C4-2B (cell line): Measurements from ENCODE around the gene COX18.
A peak's percentile ranks its signal among the peaks of the same experiment; 100 is the strongest.

Experiments used
- H3K27ac ChIP-seq: fragments of 450-650 bp; 2 replicates; pipeline ENCODE4 v1.5.1; 2017
- ZFX ChIP-seq: fragments of 450-650 bp; IDR thresholded peaks from 2 replicates; pipeline ENCODE4 v1.6.1; 2017
- TF ChIP-seq, protein P1 (sequence below): fragments of 450-650 bp; conservative IDR thresholded peaks from 2 replicates; pipeline ENCODE4 v1.5.1; 2017; ENCODE audit warnings: mild to moderate bottlenecking

The COX18 gene

DNA sequence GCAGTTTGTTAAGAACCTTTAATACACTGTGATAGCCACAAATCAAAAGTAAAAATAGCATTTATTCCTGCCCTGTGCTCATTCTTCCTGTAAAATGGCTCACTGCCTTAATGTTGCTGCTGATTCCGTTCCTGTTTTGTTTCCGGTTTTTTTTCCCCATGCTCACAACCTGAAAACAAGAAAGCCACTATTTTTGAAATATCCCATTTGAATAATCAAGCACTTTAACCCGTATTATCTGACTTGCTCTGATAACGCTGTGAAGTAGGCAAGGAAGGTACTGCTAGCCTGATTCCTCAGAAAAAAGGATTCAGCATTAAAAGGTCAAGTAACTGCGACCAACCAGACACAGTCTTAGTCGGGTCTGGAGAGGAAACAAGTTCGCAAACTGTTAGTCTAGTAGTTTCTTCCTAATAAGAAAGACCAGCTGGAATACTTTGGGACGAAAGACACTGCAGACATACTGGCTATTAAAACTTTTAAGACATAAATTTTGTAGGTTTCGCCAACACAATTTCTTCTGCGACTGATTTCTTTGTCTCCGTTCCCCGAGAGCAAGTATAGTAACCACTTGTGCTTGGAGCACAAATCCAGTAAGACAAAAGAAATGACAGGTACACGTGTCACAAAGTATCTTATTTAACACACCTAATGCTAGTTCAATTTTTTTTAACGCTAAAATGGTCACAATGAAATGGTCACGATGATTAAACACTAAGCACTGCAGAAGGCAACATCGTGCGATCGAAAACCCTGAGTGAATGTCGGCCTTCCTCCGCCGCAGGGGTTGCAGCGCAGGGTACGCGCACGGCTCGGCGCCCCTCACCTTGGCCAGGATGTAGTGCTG lies 802 bp downstream of the COX18 start:
- peak overlapping the region; percentile 98 for H3K27ac ChIP-seq
- TF ChIP-seq ZFX: no peak
- TF ChIP-seq, protein P1, sequence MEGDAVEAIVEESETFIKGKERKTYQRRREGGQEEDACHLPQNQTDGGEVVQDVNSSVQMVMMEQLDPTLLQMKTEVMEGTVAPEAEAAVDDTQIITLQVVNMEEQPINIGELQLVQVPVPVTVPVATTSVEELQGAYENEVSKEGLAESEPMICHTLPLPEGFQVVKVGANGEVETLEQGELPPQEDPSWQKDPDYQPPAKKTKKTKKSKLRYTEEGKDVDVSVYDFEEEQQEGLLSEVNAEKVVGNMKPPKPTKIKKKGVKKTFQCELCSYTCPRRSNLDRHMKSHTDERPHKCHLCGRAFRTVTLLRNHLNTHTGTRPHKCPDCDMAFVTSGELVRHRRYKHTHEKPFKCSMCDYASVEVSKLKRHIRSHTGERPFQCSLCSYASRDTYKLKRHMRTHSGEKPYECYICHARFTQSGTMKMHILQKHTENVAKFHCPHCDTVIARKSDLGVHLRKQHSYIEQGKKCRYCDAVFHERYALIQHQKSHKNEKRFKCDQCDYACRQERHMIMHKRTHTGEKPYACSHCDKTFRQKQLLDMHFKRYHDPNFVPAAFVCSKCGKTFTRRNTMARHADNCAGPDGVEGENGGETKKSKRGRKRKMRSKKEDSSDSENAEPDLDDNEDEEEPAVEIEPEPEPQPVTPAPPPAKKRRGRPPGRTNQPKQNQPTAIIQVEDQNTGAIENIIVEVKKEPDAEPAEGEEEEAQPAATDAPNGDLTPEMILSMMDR: no peak

- no peak overlapping the region for H3K27ac ChIP-seq
- TF ChIP-seq, protein P1: no peak
- TF ChIP-seq ZFX: no peak
Observed at GRCh38 chr4:73067971-73068394, 1.5 kb downstream of the COX18 start.

GRCh38 chr4:73066928-73067327 lies 2.6 kb downstream of the COX18 start:
- no peak overlapping the region for H3K27ac ChIP-seq
- no peak for TF ChIP-seq ZFX
- TF ChIP-seq, protein P1: no peak

- no peak for TF ChIP-seq ZFX
- TF ChIP-seq, protein P1: no peak
- no peak overlapping the region for H3K27ac ChIP-seq
Observed at GRCh38 chr4:73066445-73066844, 3.1 kb downstream of the COX18 start.

DNA sequence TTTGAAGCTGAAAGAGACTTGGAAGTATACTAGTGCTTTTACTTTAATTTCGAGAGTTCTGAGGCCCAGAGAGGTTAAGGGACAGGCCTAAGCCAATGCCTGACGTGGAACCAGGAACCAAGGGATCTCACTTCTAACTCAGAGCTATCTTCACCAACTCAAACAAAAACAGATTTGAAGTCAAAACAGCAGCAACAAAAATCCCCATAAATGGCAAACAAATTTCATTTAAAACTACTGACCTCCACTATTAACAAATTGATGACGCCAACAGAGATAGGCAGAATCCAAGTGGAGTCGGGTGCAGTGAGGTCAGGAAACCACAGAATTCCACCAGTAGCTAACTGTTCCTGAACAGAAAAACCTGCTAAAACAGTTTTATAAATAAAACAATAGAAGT lies 5.0 kb downstream of the COX18 start:
- no peak overlapping the region for H3K27ac ChIP-seq
- no peak for TF ChIP-seq ZFX
- TF ChIP-seq, protein P1: no peak

- TF ChIP-seq ZFX: no peak
- TF ChIP-seq, protein P1: no peak
- H3K27ac ChIP-seq: no peak overlapping the region
Observed at GRCh38 chr4:73055241-73055897, 14.1 kb downstream of the COX18 start.

- H3K27ac ChIP-seq: no peak overlapping the region
- TF ChIP-seq, protein P1: no peak
- TF ChIP-seq ZFX: no peak
Observed at GRCh38 chr4:73053974-73054480, 15.5 kb downstream of the COX18 start.
